ENCODE data around the gene OTOP1. TPM values are rescaled to one million over a fixed set of nuclear protein-coding genes. Genes with fewer than 3 reads are reported as not detected.

Gene OTOP1
- total and polyA plus RNA-seq, 10 of the 15 experiments (the other 5 are each of a cell fraction or from before 2014, with no cell fraction given) = not detected

GRCh38 chr4:4248029-4248884 lies 21.5 kb upstream of the OTOP1 start, which contains the start of gene TMEM128 (continued):
- no peak for TF ChIP-seq LARP7 (IDR thresholded peaks at IDR 0.05)
- no peak for TF ChIP-seq RCOR1 (conservative IDR thresholded peaks at IDR 0.05; ENCODE audit: low read depth, low read length)
- TF ChIP-seq RELB (IDR thresholded peaks at IDR 0.05; ENCODE audit: low read depth) = peak; percentile 97
- no peak for TF ChIP-seq ATF3 (IDR thresholded peaks at IDR 0.05; ENCODE audit: borderline replicate concordance, extremely low read depth, low read depth, low read length)
- TF ChIP-seq ATF7 (IDR thresholded peaks at IDR 0.05; ENCODE audit: low read depth) = peak; percentile 98
- TF ChIP-seq PKNOX1 (IDR thresholded peaks at IDR 0.05) = peak; percentile 49
- no peak for TF ChIP-seq CEBPB (IDR thresholded peaks at IDR 0.05; ENCODE audit: borderline replicate concordance in 1 of 2, low read depth in 2 of 2, low read length in 2 of 2)
- peak; percentile 66 for TF ChIP-seq FOXK2 (IDR thresholded peaks at IDR 0.05)
- no peak for TF ChIP-seq WRNIP1 (IDR thresholded peaks at IDR 0.05; ENCODE audit: borderline replicate concordance, low read depth, low read length)
- TF ChIP-seq ZSCAN29 (IDR thresholded peaks at IDR 0.05) = no peak
- peak; percentile 97 for TF ChIP-seq CREM (IDR thresholded peaks at IDR 0.05; ENCODE audit: low read depth)
- TF ChIP-seq POLR2A (IDR thresholded peaks at IDR 0.05; ENCODE audit: low read depth, low read length) = peak; percentile 98
- no peak for TF ChIP-seq SMARCA5 (IDR thresholded peaks at IDR 0.05)
- TF ChIP-seq DPF2 (IDR thresholded peaks at IDR 0.05) = 0 out of 2 replicates have a peak, but pooled peaks have one; percentile 39
- peak; percentile 20; the same call in 1 of the 2 replicates for TF ChIP-seq NR2C1 (IDR thresholded peaks at IDR 0.05)
- TF ChIP-seq CBX5 (IDR thresholded peaks at IDR 0.05; ENCODE audit: low read depth) = no peak
- TF ChIP-seq BHLHE40 (IDR thresholded peaks at IDR 0.05; ENCODE audit: borderline replicate concordance in 1 of 2, low read depth in 2 of 2, low read length in 1 of 2) = peak; percentile 9 to 30; a peak in 2 of 4 replicates
- no peak for TF ChIP-seq HDGF (IDR thresholded peaks at IDR 0.05)
- peak; percentile 81 for TF ChIP-seq HCFC1 (IDR thresholded peaks at IDR 0.05; ENCODE audit: low read length)
- peak; percentile 54; the same call in 1 of the 2 replicates for TF ChIP-seq TARDBP (IDR thresholded peaks at IDR 0.05; ENCODE audit: borderline replicate concordance)
- TF ChIP-seq MEF2B (IDR thresholded peaks at IDR 0.05; ENCODE audit: partially characterized antibody, poor library complexity, severe bottlenecking) = no peak
- peak; percentile 96 for TF ChIP-seq NBN (IDR thresholded peaks at IDR 0.05)
- TF ChIP-seq CHD2 (IDR thresholded peaks at IDR 0.05; ENCODE audit: borderline replicate concordance, low read depth, low read length) = peak; percentile 58; the same call in 1 of the 2 replicates
- TF ChIP-seq GATAD2B (conservative IDR thresholded peaks at IDR 0.05; ENCODE audit: low read depth) = peak; percentile 65
- TF ChIP-seq CHD1 (IDR thresholded peaks at IDR 0.05; ENCODE audit: low read depth, low read length) = no peak
- no peak for TF ChIP-seq MYB (IDR thresholded peaks at IDR 0.05; ENCODE audit: borderline replicate concordance, low read depth, low read length)
